GM23338 (cell line): ENCODE data around the gene TIAM1. TPM values are rescaled to one million over a fixed set of nuclear protein-coding genes. Genes with fewer than 3 reads are reported as not detected.

Source experiments
- ATAC-seq: fragments of 200-7000 bp; cut with Tn5 transposase; 3 replicates; pipeline ENCODE4 v1.9.1; 2020
- DNase-seq: peaks from one replicate; pipeline ENCODE4 v3.0.0-alpha.2; 2015; ENCODE audit warnings: low spot score
- H2AFZ ChIP-seq: fragments of 200-600 bp; sonication (generic); 2 replicates; pipeline ENCODE4 v1.8.0; 2016; ENCODE audit warnings: antibody characterized with exemption, mild to moderate bottlenecking, moderate library complexity
- H3F3A ChIP-seq: fragments of 200-600 bp; sonication (generic); replicated peaks from 2 replicates; pipeline ENCODE4 v1.8.0; 2017; ENCODE audit warnings: antibody characterized with exemption, mixed run types, low read depth
- H3K27ac ChIP-seq: fragments of 200-600 bp; sonication (generic); 2 replicates; pipeline ENCODE4 v1.6.1; 2016; ENCODE audit warnings: low read depth
- H3K27me3 ChIP-seq: fragments of 200-600 bp; sonication (generic); 2 replicates; pipeline ENCODE4 v1.8.0; 2016; ENCODE audit warnings: mild to moderate bottlenecking, mixed run types, moderate library complexity; ENCODE audit not compliant: insufficient read depth
- H3K36me3 ChIP-seq: fragments of 200-600 bp; sonication (generic); 2 replicates; pipeline ENCODE4 v1.8.0; 2016; ENCODE audit warnings: mild to moderate bottlenecking; ENCODE audit not compliant: insufficient read depth
- H3K4me1 ChIP-seq: fragments of 200-600 bp; sonication (generic); 2 replicates; pipeline ENCODE4 v1.8.0; 2016; ENCODE audit warnings: mild to moderate bottlenecking, moderate library complexity; ENCODE audit not compliant: insufficient read depth
- H3K4me2 ChIP-seq: fragments of 200-600 bp; sonication (generic); 2 replicates; pipeline ENCODE4 v1.7.1; 2017; ENCODE audit warnings: mixed run types
- H3K4me3 ChIP-seq: fragments of 200-600 bp; sonication (generic); 2 replicates; pipeline ENCODE4 v1.6.1; 2016; ENCODE audit warnings: mixed run types
- H3K79me2 ChIP-seq: fragments of 200-600 bp; sonication (generic); replicated peaks from 2 replicates; pipeline ENCODE4 v1.8.0; 2017; ENCODE audit warnings: mild to moderate bottlenecking; ENCODE audit not compliant: insufficient read depth
- H3K9me2 ChIP-seq: fragments of 200-600 bp; sonication (generic); 2 replicates; pipeline ENCODE4 v1.8.0; 2017; ENCODE audit not compliant: insufficient read depth
- H4K20me1 ChIP-seq: fragments of 200-600 bp; sonication (generic); replicated peaks from 2 replicates; pipeline ENCODE4 v1.8.0; 2017; ENCODE audit warnings: mild to moderate bottlenecking; ENCODE audit not compliant: insufficient read depth
- H3K27ac Mint-ChIP-seq: 2 replicates; pipeline ENCODE4 v1.8.0; 2020; ENCODE audit warnings: inconsistent platforms, mild to moderate bottlenecking, moderate library complexity, mixed read lengths
- H3K27me3 Mint-ChIP-seq: 3 replicates; pipeline ENCODE4 v1.8.0; 2022; ENCODE audit warnings: low read depth, mild to moderate bottlenecking, moderate library complexity, mixed read lengths, inconsistent platforms; ENCODE audit not compliant: insufficient read depth, poor library complexity
- H3K36me3 Mint-ChIP-seq: 3 replicates; pipeline ENCODE4 v1.8.0; 2021; ENCODE audit warnings: low read depth, mild to moderate bottlenecking, inconsistent platforms, moderate library complexity, mixed read lengths
- H3K4me1 Mint-ChIP-seq: 3 replicates; pipeline ENCODE4 v1.8.0; 2020; ENCODE audit warnings: mild to moderate bottlenecking, inconsistent platforms, mixed read lengths
- H3K4me3 Mint-ChIP-seq: 3 replicates; pipeline ENCODE4 v1.8.0; 2021; ENCODE audit warnings: moderate library complexity, mild to moderate bottlenecking, inconsistent platforms, mixed read lengths
- H3K9me3 Mint-ChIP-seq: 3 replicates; pipeline ENCODE4 v1.8.0; 2020; ENCODE audit warnings: moderate library complexity, mild to moderate bottlenecking, inconsistent platforms, mixed read lengths
- CREB1 ChIP-seq: fragments of 250-450 bp; sonication (Bioruptor Pico); IDR thresholded peaks from 2 replicates; pipeline ENCODE4 v1.5.0; 2020; ENCODE audit warnings: low read depth, mild to moderate bottlenecking, moderate library complexity
- EZH2 ChIP-seq: fragments of 200-600 bp; sonication (generic); IDR thresholded peaks from one replicate; pipeline ENCODE4 v1.8.0; 2017; ENCODE audit warnings: antibody characterized with exemption, mild to moderate bottlenecking, low read depth; ENCODE audit not compliant: unreplicated experiment
- EZH2phosphoT487 ChIP-seq: fragments of 200-600 bp; sonication (generic); IDR thresholded peaks from one replicate; pipeline ENCODE4 v1.8.1; 2018; ENCODE audit warnings: antibody characterized with exemption; ENCODE audit not compliant: unreplicated experiment
- JUNB ChIP-seq: IDR thresholded peaks from one replicate; pipeline ENCODE4 v1.6.1; 2016; ENCODE audit warnings: antibody characterized with exemption; ENCODE audit not compliant: unreplicated experiment
- NANOG ChIP-seq: IDR thresholded peaks from 2 replicates; pipeline ENCODE4 v1.6.1; 2016; ENCODE audit warnings: antibody characterized with exemption, borderline replicate concordance
- POLR2AphosphoS5 ChIP-seq: IDR thresholded peaks from 2 replicates; pipeline ENCODE4 v1.6.1; 2016; ENCODE audit warnings: antibody characterized with exemption, low read depth
- STAT1 ChIP-seq: IDR thresholded peaks from one replicate; pipeline ENCODE4 v1.6.1; 2016; ENCODE audit warnings: antibody characterized with exemption; ENCODE audit not compliant: unreplicated experiment
- ZNF114 ChIP-seq: fragments of 250-450 bp; sonication (Bioruptor Pico); IDR thresholded peaks from 2 replicates; pipeline ENCODE4 v1.5.0; 2020; ENCODE audit warnings: mild to moderate bottlenecking, moderate library complexity
- ZNF331 ChIP-seq: fragments of 250-450 bp; sonication (Bioruptor Pico); IDR thresholded peaks from 2 replicates; pipeline ENCODE4 v1.5.0; 2020; ENCODE audit warnings: low read depth, mild to moderate bottlenecking, moderate library complexity
- polyA plus RNA-seq: library from polyadenylated mRNA; unstranded; fragments of >200 nt; fragmentation: Nextera tagmentation; extraction: Ambion mirVana; gene quantifications from 2 replicates; pipeline ENCODE4 v1.2.1, GENCODE V29; 2016
- total RNA-seq: library from RNA; depleted of rRNA; stranded (reverse); fragments of >200 nt; shearing (Covaris generic); gene quantifications from 2 replicates; pipeline ENCODE4 v1.2.3, GENCODE V29; 2014
- TF ChIP-seq, protein P1 (sequence below), 2 experiments: fragments of 200-600 bp in 1 of 2; sonication (generic) in 1 of 2; conservative IDR thresholded peaks; 2 replicates each; pipeline versions ENCODE4 v1.5.1 to v1.6.1; 2016 to 2017; ENCODE audit warnings: antibody characterized with exemption in 2 of 2, low read depth in 2 of 2, mild to moderate bottlenecking in 2 of 2, moderate library complexity in 1 of 2
- TF ChIP-seq, protein P2 (sequence below): IDR thresholded peaks from one replicate; pipeline ENCODE4 v1.6.1; 2018; ENCODE audit warnings: antibody characterized with exemption; ENCODE audit not compliant: unreplicated experiment

The TIAM1 gene
- total and polyA plus RNA-seq, 2 experiments from 2014 or later = 18.5 to 20.0 TPM

DNA sequence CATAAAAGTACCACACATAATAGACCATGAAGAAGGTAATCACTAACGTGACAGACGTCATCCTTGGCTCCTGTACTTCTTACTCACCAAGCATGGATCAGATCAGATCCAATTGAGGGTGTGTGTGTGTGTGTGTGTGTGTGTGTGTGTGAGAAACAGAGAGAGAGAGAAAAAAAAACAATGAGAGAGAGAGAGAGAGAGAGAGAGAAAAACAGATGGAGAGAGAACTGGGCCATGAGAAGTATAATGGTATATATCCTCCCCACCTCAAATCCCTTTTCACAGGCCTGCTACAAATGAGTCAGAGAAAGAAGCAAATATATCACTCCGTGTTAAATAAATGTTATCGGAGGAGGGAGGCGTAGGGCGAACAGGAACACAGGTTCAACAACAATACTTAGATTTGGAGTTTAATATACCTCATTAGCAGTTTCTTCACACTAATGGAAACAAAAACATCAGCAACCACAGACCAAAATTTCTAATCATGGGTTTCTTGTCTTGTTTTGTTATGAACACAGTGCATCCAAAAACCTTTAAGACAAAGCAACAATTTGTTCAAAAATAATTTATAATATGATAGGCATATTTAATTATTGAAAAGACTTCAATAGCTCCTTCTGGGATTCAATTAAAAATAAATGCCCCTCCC is 45.3 kb downstream of the TIAM1 start:
- ATAC-seq (no peak), DNase-seq (no peak)
- Histone ChIP-seq H3K4me2 (no peak overlapping the region), H4K20me1 (no peaks in the 10 kb centered on the region), H3K27ac (no peak overlapping the region), H3K36me3 (no peaks in the 10 kb centered on the region), H3K79me2 (no peaks in the 10 kb centered on the region; the same call in 1 of the 2 replicates), H3K4me1 (0 out of 2 replicates have a peak, but pooled peaks cover 3% of the 10 kb centered on the region), H3K4me3 (no peak overlapping the region), H2AFZ (no peak overlapping the region), H3K9me2 (no peaks in the 10 kb centered on the region), H3F3A (no peaks in the 10 kb centered on the region), H3K27me3 (no peaks in the 10 kb centered on the region)
- H3K27ac Mint-ChIP-seq = no peak overlapping the region
- no peaks in the 10 kb centered on the region for H3K9me3 Mint-ChIP-seq
- H3K36me3 Mint-ChIP-seq = no peaks in the 10 kb centered on the region
- no peaks in the 10 kb centered on the region for H3K27me3 Mint-ChIP-seq
- peaks cover 4% of the 10 kb centered on the region; the same call in 2 of the 3 replicates for H3K4me1 Mint-ChIP-seq
- no peak overlapping the region for H3K4me3 Mint-ChIP-seq
- TF ChIP-seq NANOG = no peak
- no peak for TF ChIP-seq EZH2phosphoT487
- TF ChIP-seq CREB1 (CRISPR knock-in tag) = no peak
- no peak for TF ChIP-seq EZH2
- no peak for TF ChIP-seq JUNB
- TF ChIP-seq, protein P1, sequence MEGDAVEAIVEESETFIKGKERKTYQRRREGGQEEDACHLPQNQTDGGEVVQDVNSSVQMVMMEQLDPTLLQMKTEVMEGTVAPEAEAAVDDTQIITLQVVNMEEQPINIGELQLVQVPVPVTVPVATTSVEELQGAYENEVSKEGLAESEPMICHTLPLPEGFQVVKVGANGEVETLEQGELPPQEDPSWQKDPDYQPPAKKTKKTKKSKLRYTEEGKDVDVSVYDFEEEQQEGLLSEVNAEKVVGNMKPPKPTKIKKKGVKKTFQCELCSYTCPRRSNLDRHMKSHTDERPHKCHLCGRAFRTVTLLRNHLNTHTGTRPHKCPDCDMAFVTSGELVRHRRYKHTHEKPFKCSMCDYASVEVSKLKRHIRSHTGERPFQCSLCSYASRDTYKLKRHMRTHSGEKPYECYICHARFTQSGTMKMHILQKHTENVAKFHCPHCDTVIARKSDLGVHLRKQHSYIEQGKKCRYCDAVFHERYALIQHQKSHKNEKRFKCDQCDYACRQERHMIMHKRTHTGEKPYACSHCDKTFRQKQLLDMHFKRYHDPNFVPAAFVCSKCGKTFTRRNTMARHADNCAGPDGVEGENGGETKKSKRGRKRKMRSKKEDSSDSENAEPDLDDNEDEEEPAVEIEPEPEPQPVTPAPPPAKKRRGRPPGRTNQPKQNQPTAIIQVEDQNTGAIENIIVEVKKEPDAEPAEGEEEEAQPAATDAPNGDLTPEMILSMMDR (conservative IDR thresholded peaks at IDR 0.05; ENCODE audit: low read depth in 2 of 2) = no peak
- TF ChIP-seq ZNF114 (CRISPR knock-in tag) = no peak
- no peak for TF ChIP-seq STAT1
- TF ChIP-seq POLR2AphosphoS5 = no peak
- TF ChIP-seq, protein P2, sequence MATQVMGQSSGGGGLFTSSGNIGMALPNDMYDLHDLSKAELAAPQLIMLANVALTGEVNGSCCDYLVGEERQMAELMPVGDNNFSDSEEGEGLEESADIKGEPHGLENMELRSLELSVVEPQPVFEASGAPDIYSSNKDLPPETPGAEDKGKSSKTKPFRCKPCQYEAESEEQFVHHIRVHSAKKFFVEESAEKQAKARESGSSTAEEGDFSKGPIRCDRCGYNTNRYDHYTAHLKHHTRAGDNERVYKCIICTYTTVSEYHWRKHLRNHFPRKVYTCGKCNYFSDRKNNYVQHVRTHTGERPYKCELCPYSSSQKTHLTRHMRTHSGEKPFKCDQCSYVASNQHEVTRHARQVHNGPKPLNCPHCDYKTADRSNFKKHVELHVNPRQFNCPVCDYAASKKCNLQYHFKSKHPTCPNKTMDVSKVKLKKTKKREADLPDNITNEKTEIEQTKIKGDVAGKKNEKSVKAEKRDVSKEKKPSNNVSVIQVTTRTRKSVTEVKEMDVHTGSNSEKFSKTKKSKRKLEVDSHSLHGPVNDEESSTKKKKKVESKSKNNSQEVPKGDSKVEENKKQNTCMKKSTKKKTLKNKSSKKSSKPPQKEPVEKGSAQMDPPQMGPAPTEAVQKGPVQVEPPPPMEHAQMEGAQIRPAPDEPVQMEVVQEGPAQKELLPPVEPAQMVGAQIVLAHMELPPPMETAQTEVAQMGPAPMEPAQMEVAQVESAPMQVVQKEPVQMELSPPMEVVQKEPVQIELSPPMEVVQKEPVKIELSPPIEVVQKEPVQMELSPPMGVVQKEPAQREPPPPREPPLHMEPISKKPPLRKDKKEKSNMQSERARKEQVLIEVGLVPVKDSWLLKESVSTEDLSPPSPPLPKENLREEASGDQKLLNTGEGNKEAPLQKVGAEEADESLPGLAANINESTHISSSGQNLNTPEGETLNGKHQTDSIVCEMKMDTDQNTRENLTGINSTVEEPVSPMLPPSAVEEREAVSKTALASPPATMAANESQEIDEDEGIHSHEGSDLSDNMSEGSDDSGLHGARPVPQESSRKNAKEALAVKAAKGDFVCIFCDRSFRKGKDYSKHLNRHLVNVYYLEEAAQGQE = no peak
- TF ChIP-seq ZNF331 (CRISPR knock-in tag) = no peak
